Left forelimb (tissue), 1 donor: ENCODE measurements around the gene SLC25A33.
"Not testable (repeated sequence)": the region's sequence is repeated elsewhere in the genome, so short reads cannot be mapped to it uniquely, and the experiment has no call there.

Experiments
- DNase-seq: peaks from one replicate; pipeline ENCODE4 v3.0.0-alpha.2; 2018; ENCODE audit warnings: low spot score

The SLC25A33 gene, protein sequence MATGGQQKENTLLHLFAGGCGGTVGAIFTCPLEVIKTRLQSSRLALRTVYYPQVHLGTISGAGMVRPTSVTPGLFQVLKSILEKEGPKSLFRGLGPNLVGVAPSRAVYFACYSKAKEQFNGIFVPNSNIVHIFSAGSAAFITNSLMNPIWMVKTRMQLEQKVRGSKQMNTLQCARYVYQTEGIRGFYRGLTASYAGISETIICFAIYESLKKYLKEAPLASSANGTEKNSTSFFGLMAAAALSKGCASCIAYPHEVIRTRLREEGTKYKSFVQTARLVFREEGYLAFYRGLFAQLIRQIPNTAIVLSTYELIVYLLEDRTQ

DNA sequence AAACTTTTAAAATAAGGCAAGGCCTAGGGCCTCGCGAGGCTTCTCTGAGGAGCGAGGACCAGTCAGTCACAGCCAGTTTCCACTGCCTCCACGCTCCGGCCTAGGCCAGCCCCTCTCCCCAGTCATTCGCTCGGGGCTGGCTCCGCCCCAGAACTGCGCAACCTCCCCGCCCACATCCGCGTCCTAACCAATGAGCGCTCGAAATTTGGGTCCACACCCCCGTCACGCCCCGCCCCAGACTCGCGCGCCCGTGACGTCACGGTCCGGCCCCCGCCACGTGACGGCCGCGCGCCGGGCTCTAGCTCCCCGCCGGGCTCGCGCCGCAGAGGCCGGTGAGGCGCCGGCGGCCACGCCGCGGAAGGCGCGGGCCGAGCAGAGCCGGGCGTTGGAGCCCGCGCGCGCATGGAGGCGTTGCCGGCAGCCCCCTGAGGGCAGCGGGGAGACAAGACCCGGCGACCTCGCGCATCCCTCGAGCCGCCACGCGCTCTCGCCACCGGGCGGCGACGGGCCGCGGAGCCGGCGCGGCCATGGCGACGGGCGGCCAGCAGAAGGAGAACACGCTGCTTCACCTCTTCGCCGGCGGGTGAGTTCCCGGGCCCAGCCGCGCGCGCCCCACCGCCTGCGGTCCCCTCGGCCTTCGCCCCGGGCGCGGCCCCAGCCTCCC, at the start of gene SLC25A33:
SLC25A33 (plus strand) TSS at position 301 of the 664 bp plus-strand sequence; CDS start at position 528, 227 bp downstream.
- peak; percentile 99 for DNase-seq

DNA sequence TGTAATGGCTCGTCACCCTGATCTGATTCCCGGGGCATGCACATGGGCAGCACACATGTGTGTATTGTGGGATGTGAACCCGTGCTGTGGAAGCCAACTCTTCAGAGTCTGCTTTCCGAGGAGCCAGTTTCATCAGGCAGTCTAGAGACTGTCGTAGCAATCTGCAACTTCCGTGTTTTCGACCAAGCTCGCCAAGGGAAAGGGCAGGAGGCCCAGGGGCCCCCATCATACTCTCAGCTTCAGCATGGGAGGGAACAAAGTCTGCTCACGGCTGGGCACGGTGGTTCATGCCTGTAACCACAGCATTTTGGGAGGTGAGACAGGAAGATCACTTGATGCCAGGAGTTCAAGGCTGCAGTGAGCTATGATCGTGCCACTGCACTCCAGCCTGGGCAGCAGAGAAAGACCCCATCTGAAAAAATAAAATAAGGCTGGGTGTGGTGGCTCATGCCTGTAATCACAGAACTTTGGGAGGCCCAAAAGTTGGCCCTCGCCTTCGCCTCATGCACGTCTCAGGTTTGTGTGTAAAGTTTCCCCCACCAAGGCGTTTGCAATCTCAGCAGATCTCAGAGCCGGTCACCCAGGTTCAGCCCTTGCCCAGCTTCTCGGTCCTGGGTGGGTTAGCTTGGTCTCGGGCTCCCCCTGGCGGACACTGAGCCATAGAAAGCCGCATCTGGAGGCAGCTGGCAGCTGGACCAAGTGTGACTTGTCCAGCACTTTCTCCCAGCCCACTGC, 48.5 kb upstream of the SLC25A33 start:
- DNase-seq: peak; percentile 93

DNA sequence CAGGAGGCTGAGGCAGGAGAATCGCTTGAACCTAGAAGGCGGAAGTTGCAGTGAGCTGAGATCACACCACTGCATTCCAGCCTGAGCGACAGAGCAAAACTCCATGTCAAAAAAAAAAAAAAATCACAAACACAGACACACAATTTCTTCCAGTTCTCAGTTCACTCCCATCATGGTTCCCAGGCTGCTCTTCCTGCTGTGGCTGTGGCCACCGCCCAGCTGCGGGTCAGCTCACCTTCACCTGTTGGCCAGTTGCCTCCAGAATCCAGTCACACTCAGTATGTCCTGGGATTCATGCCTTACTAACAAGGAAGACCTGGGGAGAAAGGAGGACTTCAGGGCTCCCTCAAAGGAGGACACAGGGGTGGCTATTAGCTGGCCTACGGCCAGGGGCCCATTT, 45.9 kb upstream of the SLC25A33 start:
- no peak for DNase-seq

DNA sequence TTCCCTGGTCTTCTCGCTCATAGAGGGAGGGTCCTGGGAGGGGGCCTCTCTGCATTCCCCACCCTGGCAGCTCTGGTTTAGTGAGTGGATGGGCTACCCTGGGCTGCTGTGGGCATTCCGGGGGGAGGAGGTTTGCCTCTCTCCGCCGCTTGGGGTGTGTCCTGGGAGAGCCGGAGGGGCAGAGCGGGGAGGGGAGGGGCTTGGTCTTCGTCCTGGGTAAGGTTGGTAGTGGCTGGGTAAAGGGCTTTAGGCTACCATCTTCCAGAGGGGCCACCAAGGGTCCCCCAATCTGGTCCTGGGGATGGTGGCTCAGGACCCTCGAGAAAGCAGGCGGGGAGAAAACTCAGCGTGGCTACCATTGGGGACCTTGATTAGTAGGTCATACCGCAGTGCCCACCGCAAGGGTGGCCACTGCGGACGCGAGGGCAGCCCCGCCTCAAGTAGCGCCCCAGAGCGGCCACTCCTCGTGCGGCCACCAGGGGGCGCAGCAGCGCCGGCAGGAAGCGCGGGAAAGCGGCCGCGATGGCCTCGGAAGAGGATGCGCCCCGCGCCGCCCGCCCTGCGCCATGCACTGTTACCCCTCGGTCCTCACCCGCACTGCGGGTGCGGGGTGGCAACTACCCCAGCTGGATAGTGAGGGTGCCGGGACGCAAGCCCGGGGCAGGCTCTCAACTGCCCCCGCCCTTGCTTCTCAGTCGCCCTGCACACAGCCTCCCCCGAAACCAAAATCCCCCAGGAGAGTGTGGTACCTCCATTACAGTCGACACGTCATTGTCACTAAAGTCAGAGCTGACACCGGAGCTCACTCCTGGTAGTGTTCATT, 44.1 kb upstream of the SLC25A33 start:
- no peak for DNase-seq

DNA sequence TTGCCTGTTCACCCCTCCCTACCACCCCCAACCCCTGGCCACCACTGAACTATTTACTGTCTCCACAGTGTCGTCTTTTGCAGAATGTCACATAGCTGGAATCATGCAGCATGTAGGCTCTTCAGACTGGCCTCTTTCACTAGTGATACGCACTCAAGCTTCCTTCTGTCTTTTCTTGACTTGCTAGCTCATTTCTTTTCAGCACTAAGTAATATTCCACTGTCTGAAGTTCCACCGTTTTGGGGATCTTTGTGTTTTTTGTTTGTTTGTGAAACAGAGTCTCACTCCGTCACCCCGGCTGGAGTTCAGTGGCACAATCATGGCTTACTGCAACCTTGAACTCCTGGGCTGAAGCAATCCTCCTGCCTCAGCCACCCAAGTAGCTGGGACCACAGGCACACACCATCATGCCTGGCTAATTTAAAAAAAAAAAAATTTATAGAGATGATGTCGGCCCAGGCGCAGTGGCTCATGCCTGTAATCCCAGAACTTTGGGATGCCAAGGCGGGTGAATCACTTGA, 43.4 kb upstream of the SLC25A33 start:
- no peak for DNase-seq

DNA sequence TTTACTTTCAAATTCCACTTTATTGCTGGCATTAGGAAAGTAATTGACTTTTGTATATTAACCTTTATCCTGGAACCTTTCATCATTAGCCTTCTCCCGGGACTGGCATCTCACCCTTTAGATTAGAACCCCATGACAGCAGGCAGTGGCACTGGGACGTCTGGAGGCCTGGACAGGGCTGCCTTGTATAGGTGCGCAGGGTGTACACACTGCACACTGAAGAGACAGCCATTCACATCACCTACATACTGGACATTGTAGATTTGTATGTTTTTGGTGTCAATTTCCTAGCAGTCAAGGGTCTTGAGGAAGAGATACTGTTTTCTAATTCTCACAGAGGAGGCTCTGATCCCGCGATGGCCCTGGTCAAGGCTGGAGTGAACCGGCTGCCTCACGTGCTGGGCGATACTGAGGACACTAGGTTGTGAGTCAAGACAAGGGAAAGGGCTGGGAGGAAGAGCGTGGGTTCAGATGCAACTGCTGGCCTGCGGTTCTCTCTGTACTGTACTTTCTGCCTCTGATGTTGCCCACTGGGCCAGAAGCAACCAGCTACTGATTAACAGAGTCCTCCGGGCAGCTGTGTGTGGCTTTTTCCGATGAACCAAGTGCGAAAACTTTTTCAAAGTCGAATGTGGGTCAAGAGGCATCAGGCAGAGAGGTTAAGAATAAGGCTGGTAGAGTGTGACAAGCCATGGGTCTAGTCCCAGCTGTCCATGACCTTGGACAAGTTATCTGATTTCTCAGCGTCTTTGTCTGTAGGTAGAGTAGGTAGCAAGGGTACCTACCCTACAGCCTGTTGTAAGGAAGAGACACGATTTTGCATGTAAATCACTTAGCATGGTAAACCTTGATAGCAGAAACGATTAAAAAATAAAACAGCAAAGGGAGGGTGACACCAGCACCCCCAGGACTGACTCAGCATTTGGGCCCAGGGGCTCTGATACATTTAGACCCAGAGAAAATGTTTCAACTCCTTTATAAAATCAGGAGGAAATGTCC, 38.2 kb upstream of the SLC25A33 start:
- DNase-seq: no peak

DNA sequence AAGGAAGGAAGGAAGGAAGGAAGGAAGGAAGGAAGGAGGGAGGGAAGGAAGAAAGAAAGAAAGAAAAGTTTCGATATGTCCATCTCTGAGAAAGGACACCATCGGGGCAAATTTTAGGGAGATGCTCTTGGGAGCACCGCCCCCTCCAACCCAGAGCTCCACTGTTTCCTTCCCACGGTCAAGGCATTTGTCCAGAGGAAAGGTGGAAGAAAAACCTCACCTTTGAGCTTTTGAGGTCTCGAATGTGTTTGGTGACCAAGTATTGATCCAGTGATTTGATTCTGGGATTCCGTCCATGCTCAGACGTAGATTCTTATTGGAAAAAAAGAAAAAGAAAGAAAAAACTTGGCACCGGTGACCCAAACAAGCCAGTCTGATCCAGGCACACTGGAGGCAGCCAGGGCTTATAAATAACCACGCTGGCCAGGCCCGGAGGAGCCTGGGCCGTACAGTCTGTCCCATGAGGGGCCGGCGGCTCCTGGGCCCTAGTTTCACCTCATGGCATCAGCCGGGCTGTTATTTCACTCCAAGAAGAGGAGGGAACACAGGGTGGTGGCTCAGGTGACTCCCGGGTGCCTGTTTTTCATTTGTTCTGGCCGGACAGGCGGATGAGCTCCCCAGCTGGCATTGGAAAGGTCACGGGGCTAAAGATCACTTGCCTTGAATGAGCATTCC, 36.1 kb upstream of the SLC25A33 start:
- no peak for DNase-seq

DNA sequence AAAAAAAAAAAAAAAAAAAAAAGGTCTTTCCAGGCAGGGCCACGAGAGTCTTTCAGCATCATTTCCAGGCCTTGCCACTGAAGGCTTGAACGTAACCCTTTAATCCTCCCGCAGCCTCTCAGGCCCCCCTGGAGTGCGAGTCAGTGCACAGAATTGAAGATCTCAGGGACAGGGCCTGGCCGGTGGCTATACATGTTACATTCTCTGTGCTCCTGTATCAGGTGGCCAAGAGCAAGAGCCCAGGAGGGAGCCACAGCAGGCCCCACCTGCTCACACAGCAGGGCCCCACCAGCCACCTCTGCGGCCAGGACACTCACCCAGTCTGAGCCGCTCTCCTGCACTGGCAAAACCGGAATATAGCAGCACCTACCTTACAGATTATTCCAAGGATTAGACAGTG, 34.1 kb upstream of the SLC25A33 start:
- no peak for DNase-seq

DNA sequence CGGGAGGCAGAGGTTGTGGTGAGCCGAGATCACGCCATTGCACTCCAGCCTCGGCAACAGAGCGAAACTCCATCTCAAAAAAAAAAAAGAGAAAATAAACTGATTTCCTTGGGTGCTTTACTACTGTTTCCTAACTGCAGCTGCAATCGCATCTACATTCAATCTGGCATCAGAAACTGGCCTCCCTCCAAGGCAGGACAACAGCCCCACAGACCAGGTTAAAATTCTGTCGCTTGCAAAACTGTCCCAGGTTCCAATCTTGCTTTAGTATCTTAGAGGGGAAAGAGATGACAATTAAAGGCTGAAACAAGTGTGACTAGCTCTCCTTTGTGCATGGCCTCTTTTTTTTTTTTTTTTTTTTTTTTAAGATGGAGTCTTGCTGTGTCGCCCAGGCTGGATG, 32.4 kb upstream of the SLC25A33 start:
- no peak for DNase-seq

DNA sequence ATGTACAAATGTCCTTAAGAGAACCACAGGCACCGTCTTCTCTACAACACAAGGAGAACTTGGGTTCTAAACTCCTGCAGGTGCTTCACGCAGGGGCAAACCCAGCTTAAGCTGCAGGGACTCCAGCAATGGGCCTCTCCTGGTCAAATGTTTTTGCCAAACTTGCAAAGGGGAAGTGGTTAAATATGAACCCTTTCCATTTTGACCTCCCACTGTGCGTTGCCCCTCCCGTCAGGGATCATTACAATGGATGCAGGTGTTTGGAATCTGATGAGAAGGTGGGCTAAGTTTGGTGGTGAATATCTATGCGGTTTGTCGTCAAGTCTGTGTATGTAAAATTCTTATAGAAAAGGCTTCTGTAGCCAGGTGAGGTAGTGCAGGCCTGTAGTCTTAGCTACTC, 29.1 kb upstream of the SLC25A33 start:
- no peak for DNase-seq

DNA sequence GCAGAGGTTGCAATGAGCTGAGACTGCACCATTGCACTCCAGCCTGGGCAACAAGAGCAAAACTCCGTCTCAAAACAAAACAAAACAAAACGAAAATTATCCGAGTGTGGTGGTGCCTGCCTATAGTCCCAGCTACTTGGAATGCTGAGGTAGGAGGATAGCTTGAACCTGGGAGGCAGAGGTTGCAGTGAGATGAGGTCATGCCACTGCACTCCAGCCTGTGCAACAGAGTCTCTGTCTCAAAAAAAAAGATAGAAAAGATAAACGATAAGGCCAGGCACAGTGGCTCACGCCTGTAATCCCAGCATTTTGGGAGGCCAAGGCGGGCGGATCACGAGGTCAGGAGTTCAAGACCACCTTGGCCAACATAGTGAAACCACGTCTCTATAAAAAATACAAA, 23.7 kb upstream of the SLC25A33 start:
- not testable (repeated sequence) for DNase-seq

DNA sequence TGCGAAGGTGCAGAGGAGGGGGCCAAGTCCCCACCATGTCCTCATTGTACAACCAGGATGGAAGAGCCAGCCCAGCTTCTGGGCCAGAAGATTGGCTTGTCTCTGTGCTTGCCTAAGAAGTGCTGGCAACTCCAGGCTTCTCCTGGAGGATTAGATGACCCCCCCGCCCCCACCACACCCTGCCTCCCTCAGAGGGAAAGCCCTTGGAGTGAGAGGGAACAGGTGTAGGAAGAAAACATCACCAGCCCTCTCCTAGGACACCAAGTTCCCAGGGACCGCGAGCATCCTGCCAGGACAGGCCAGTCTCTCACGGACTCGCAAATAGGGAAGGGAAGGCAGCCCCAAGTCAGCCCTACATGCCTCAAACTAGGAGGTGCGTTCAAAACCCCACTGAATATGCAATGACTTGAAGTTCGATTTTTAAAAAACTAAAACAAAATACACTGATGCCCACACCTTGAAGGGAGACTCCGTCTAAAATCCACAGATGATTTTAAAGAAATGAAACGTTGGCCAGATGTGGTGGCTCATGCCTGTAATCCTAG, 20.7 kb upstream of the SLC25A33 start:
- no peak for DNase-seq

DNA sequence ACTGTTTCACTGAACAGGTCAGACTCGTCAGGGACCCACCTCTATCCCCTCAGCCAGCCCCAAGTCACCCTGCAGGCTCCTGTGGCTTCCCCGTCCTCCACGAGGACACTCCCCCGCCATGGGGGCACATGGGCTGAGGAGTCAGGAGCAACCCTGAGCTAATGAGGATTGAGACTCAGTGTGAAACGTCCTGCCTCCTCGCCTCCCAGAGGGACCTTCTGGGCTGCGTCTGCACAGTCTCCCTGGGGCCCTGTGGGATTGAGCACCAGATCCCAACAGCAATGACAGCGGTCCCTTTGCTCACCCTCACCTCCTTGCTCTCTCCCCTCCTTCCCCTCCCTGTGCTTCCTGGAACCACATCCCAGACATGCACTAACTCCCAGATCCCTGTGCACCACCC, 18.9 kb upstream of the SLC25A33 start:
- no peak for DNase-seq

DNA sequence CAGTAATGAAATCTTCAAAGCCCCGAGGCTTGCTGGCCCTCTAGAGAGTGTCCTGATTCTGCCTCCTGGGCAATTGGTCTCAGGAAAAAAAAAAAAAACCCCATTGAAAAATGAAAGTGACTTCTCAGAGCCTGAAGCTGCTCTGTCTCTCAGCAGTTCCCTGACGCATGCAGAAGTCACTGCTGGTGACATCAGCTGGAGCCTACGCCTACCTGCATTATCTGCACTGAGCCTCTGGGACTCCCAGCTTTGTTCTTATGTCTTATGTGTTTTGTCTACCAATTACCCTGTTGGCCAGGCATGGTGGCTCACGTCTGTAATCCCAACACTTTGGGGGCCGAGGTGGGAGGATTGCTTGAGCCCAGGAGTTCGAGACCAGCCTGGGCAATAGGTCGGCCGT, 10.1 kb upstream of the SLC25A33 start:
- DNase-seq: no peak

DNA sequence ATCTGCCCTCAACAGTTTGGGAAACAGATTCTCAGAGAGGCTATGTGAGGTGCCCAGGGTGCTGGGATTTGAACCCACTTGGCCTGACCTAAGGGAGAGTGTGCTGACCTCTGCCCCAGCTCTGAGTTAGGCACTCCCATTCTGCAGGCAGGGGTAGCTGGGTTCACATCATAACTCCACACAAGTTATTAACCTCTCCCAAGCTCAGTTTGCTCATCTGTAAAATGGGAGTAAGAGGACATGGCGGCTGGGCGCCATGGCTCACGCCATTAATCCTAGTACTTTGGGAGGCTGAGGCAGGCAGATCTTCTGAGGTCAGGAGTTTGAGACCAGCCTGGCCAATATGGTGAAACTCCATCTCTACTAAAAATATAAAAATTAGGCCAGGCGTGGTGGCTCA, 8.9 kb upstream of the SLC25A33 start:
- DNase-seq: no peak

DNA sequence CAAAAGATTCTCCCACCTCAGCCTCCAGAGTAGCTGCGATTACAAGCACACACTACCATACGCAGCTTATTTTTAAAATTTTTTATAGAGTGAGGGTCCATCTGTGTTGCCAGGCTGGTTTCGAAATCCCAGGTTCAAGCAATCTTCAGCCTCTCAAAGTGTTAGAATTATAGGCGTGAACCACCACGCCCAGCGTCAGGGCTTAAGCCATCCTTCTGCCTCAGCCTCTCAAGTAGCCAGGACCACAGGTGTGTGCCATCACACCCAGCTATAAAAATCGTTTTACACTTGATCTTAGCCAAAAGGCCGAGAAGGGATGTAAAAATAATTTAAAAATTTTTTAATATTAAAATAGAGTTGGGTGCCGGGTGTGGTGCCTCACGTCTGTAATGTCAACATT, 4.3 kb upstream of the SLC25A33 start:
- DNase-seq: no peak

DNA sequence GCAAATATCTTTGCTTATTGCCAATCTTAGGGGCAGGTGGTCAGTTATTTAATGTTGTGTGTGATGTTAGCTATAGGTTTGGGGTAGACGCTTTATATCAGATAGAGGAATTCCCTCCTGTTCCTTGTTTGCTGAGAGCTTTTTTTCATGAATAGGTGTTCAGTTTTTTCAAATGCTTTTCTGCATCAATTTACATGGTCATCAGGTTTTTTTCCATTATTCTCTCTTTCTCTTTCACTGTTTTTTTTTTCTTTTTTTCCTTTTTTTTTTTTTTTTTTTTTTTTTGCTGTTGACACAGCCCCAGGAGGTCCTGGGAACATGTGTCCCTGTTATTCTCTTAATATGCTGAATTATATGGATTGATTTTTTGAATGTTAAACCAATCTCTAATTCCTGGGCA, 3.0 kb upstream of the SLC25A33 start:
- DNase-seq: no peak

DNA sequence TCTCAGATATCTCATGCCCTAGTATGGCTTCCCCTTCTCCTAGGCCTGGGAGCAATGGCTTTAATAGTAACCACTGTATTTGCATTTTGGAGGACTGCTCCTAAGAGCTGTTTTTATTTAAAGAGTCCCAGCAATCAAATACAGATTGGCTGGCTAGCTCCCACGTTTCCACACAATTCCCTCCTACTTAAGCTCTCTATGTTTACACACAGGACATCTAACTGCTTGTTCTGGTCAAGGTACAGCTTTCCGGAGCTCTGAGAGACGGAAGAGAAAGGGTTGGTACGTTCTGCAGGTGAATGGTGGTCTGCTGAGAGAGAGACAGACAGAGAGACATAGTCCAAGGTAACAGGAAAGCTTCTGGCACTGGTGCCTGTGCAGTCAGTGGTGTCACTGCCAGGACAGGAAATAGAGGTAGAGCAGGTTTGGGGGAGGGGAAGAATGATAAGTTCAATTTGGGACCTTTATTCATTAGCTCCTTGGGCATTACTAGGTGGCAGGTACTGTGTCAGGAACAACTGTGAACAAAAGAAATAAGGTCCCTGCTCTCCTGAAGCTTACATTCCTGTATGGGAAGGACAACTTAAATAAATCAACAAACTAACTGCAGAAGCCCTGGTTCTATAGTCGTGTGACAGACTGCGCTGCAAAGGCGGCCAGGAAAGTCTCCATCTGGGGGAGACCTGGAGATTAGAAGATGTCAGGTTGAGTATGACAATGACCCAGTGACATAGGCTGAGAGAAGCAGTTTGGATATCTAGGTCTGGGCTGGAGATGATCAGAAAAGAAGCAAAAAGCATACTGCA, 1.2 kb upstream of the SLC25A33 start:
- DNase-seq: no peak

DNA sequence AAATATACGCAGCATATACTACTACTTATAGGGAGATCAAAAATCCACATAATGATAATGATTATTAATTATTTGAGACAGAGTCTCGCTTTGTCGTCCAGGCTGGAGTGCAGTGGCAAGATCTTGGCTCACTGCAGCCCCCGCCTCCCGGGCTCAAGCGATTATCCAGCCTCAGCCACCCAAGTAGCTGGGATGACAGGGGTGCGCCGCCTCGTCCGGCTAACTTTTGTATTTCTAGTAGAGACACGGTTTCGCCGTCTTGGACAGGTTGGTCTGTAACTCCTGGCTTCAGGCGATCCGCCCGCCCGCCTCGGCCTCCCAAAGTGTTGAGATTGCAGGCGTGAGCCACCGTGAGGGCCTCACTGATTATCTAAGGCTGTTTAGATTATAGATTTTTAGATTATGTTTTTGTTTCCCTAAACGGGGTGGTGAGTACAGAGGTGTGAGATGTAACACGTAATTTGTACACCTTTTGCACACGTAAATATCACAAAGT, 548 bp upstream of the SLC25A33 start:
- DNase-seq: no peak
